GM23338 (cell line): ENCODE results near the gene RBL1. TPM values are rescaled to one million over a fixed set of nuclear protein-coding genes. Genes with fewer than 3 reads are reported as not detected.
"Not testable (repeated sequence)": the region's sequence is repeated elsewhere in the genome, so short reads cannot be mapped to it uniquely, and the experiment has no call there.

Source experiments
- ATAC-seq: fragments of 200-7000 bp; cut with Tn5 transposase; 3 replicates; pipeline ENCODE4 v1.9.1; 2020
- DNase-seq: peaks from one replicate; pipeline ENCODE4 v3.0.0-alpha.2; 2015; ENCODE audit warnings: low spot score
- H2AFZ ChIP-seq: fragments of 200-600 bp; sonication (generic); 2 replicates; pipeline ENCODE4 v1.8.0; 2016; ENCODE audit warnings: antibody characterized with exemption, mild to moderate bottlenecking, moderate library complexity
- H3F3A ChIP-seq: fragments of 200-600 bp; sonication (generic); replicated peaks from 2 replicates; pipeline ENCODE4 v1.8.0; 2017; ENCODE audit warnings: antibody characterized with exemption, mixed run types, low read depth
- H3K27ac ChIP-seq: fragments of 200-600 bp; sonication (generic); 2 replicates; pipeline ENCODE4 v1.6.1; 2016; ENCODE audit warnings: low read depth
- H3K27me3 ChIP-seq: fragments of 200-600 bp; sonication (generic); 2 replicates; pipeline ENCODE4 v1.8.0; 2016; ENCODE audit warnings: mild to moderate bottlenecking, mixed run types, moderate library complexity; ENCODE audit not compliant: insufficient read depth
- H3K36me3 ChIP-seq: fragments of 200-600 bp; sonication (generic); 2 replicates; pipeline ENCODE4 v1.8.0; 2016; ENCODE audit warnings: mild to moderate bottlenecking; ENCODE audit not compliant: insufficient read depth
- H3K4me1 ChIP-seq: fragments of 200-600 bp; sonication (generic); 2 replicates; pipeline ENCODE4 v1.8.0; 2016; ENCODE audit warnings: mild to moderate bottlenecking, moderate library complexity; ENCODE audit not compliant: insufficient read depth
- H3K4me2 ChIP-seq: fragments of 200-600 bp; sonication (generic); 2 replicates; pipeline ENCODE4 v1.7.1; 2017; ENCODE audit warnings: mixed run types
- H3K4me3 ChIP-seq: fragments of 200-600 bp; sonication (generic); 2 replicates; pipeline ENCODE4 v1.6.1; 2016; ENCODE audit warnings: mixed run types
- H3K79me2 ChIP-seq: fragments of 200-600 bp; sonication (generic); replicated peaks from 2 replicates; pipeline ENCODE4 v1.8.0; 2017; ENCODE audit warnings: mild to moderate bottlenecking; ENCODE audit not compliant: insufficient read depth
- H3K9me2 ChIP-seq: fragments of 200-600 bp; sonication (generic); 2 replicates; pipeline ENCODE4 v1.8.0; 2017; ENCODE audit not compliant: insufficient read depth
- H4K20me1 ChIP-seq: fragments of 200-600 bp; sonication (generic); replicated peaks from 2 replicates; pipeline ENCODE4 v1.8.0; 2017; ENCODE audit warnings: mild to moderate bottlenecking; ENCODE audit not compliant: insufficient read depth
- H3K27ac Mint-ChIP-seq: 2 replicates; pipeline ENCODE4 v1.8.0; 2020; ENCODE audit warnings: inconsistent platforms, mild to moderate bottlenecking, moderate library complexity, mixed read lengths
- H3K27me3 Mint-ChIP-seq: 3 replicates; pipeline ENCODE4 v1.8.0; 2022; ENCODE audit warnings: low read depth, mild to moderate bottlenecking, moderate library complexity, mixed read lengths, inconsistent platforms; ENCODE audit not compliant: insufficient read depth, poor library complexity
- H3K36me3 Mint-ChIP-seq: 3 replicates; pipeline ENCODE4 v1.8.0; 2021; ENCODE audit warnings: low read depth, mild to moderate bottlenecking, inconsistent platforms, moderate library complexity, mixed read lengths
- H3K4me1 Mint-ChIP-seq: 3 replicates; pipeline ENCODE4 v1.8.0; 2020; ENCODE audit warnings: mild to moderate bottlenecking, inconsistent platforms, mixed read lengths
- H3K4me3 Mint-ChIP-seq: 3 replicates; pipeline ENCODE4 v1.8.0; 2021; ENCODE audit warnings: moderate library complexity, mild to moderate bottlenecking, inconsistent platforms, mixed read lengths
- H3K9me3 Mint-ChIP-seq: 3 replicates; pipeline ENCODE4 v1.8.0; 2020; ENCODE audit warnings: moderate library complexity, mild to moderate bottlenecking, inconsistent platforms, mixed read lengths
- EZH2phosphoT487 ChIP-seq: fragments of 200-600 bp; sonication (generic); IDR thresholded peaks from one replicate; pipeline ENCODE4 v1.8.1; 2018; ENCODE audit warnings: antibody characterized with exemption; ENCODE audit not compliant: unreplicated experiment
- POLR2AphosphoS5 ChIP-seq: IDR thresholded peaks from 2 replicates; pipeline ENCODE4 v1.6.1; 2016; ENCODE audit warnings: antibody characterized with exemption, low read depth
- ZNF114 ChIP-seq: fragments of 250-450 bp; sonication (Bioruptor Pico); IDR thresholded peaks from 2 replicates; pipeline ENCODE4 v1.5.0; 2020; ENCODE audit warnings: mild to moderate bottlenecking, moderate library complexity
- ZNF331 ChIP-seq: fragments of 250-450 bp; sonication (Bioruptor Pico); IDR thresholded peaks from 2 replicates; pipeline ENCODE4 v1.5.0; 2020; ENCODE audit warnings: low read depth, mild to moderate bottlenecking, moderate library complexity
- polyA plus RNA-seq: library from polyadenylated mRNA; unstranded; fragments of >200 nt; fragmentation: Nextera tagmentation; extraction: Ambion mirVana; gene quantifications from 2 replicates; pipeline ENCODE4 v1.2.1, GENCODE V29; 2016
- total RNA-seq: library from RNA; depleted of rRNA; stranded (reverse); fragments of >200 nt; shearing (Covaris generic); gene quantifications from 2 replicates; pipeline ENCODE4 v1.2.3, GENCODE V29; 2014
- TF ChIP-seq, protein P1 (sequence below), 2 experiments: fragments of 200-600 bp in 1 of 2; sonication (generic) in 1 of 2; conservative IDR thresholded peaks; 2 replicates each; pipeline versions ENCODE4 v1.5.1 to v1.6.1; 2016 to 2017; ENCODE audit warnings: antibody characterized with exemption in 2 of 2, low read depth in 2 of 2, mild to moderate bottlenecking in 2 of 2, moderate library complexity in 1 of 2
- TF ChIP-seq, protein P2 (sequence below): IDR thresholded peaks from one replicate; pipeline ENCODE4 v1.6.1; 2018; ENCODE audit warnings: antibody characterized with exemption; ENCODE audit not compliant: unreplicated experiment

RBL1 gene
- total and polyA plus RNA-seq, 2 experiments from 2014 or later, result 6.4 to 12.6 TPM

- ATAC-seq, result no peak
These were observed 33.0 kb upstream of the RBL1 start for GRCh38 chr20:37128803-37129202.

DNA sequence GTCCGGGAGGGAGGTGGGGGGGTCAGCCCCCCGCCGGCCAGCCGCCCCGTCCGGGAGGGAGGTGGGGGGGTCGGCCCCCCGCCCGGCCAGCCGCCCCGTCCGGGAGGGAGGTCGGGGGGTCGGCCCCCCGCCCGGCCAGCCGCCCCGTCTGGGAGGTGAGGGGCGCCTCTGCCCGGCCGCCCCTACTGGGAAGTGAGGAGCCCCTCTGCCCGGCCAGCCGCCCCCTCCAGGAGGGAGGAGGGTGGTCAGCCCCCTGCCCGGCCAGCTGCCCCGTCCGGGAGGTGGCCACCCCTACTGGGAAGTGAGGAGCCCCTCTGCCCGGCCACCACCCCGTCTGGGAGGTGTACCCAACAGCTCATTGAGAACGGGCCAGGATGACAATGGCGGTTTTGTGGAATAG, 30.5 kb upstream of the RBL1 start:
- H3K27me3 Mint-ChIP-seq, result not testable (repeated sequence)

More at GRCh38 chr20:37128803-37129202, 33.0 kb upstream of the RBL1 start:
- Histone ChIP-seq H3K27ac (no peak overlapping the region), H3F3A (no peaks in the 10 kb centered on the region), H3K36me3 (no peaks in the 10 kb centered on the region), H3K79me2 (no peaks in the 10 kb centered on the region), H3K9me2 (no peaks in the 10 kb centered on the region), H2AFZ (no peak overlapping the region; the same call in 1 of the 2 replicates), H4K20me1 (no peaks in the 10 kb centered on the region), H3K4me2 (no peak overlapping the region), H3K4me3 (no peak overlapping the region), H3K4me1 (no peaks in the 10 kb centered on the region), H3K27me3 (no peaks in the 10 kb centered on the region)
- H3K4me1 Mint-ChIP-seq, result no peaks in the 10 kb centered on the region
- H3K36me3 Mint-ChIP-seq, result peaks cover 4% of the 10 kb centered on the region
- peaks cover 4% of the 10 kb centered on the region for H3K27me3 Mint-ChIP-seq
- H3K4me3 Mint-ChIP-seq, result no peak overlapping the region
- H3K27ac Mint-ChIP-seq, result no peak overlapping the region
- no peak for DNase-seq
- peaks cover 18% of the 10 kb centered on the region for H3K9me3 Mint-ChIP-seq
- no peak for TF ChIP-seq EZH2phosphoT487

DNA sequence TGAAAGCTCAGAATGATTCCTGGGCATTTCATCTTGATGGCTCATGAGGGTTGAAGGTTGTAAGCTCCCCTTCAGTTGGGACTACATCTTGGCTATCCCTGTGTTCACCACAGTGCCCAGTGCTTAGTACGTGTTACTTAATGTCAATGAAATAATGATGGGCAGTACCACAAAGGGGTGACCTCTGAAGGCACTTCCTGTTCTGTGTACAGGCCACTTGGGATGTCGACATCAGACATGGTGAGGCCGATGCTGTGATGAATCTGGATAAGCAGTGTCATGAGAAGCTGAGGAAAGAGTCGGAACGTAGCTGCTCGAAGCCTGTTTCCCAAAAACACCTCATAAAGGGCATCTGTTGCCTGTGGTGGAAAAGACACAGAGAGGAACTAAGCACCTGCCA, 27.6 kb upstream of the RBL1 start:
- TF ChIP-seq, protein P1, sequence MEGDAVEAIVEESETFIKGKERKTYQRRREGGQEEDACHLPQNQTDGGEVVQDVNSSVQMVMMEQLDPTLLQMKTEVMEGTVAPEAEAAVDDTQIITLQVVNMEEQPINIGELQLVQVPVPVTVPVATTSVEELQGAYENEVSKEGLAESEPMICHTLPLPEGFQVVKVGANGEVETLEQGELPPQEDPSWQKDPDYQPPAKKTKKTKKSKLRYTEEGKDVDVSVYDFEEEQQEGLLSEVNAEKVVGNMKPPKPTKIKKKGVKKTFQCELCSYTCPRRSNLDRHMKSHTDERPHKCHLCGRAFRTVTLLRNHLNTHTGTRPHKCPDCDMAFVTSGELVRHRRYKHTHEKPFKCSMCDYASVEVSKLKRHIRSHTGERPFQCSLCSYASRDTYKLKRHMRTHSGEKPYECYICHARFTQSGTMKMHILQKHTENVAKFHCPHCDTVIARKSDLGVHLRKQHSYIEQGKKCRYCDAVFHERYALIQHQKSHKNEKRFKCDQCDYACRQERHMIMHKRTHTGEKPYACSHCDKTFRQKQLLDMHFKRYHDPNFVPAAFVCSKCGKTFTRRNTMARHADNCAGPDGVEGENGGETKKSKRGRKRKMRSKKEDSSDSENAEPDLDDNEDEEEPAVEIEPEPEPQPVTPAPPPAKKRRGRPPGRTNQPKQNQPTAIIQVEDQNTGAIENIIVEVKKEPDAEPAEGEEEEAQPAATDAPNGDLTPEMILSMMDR (conservative IDR thresholded peaks at IDR 0.05; ENCODE audit: low read depth in 2 of 2), result no peak
- TF ChIP-seq ZNF114 (CRISPR knock-in tag) (no peak), ZNF331 (CRISPR knock-in tag) (no peak), POLR2AphosphoS5 (no peak)
- TF ChIP-seq, protein P2, sequence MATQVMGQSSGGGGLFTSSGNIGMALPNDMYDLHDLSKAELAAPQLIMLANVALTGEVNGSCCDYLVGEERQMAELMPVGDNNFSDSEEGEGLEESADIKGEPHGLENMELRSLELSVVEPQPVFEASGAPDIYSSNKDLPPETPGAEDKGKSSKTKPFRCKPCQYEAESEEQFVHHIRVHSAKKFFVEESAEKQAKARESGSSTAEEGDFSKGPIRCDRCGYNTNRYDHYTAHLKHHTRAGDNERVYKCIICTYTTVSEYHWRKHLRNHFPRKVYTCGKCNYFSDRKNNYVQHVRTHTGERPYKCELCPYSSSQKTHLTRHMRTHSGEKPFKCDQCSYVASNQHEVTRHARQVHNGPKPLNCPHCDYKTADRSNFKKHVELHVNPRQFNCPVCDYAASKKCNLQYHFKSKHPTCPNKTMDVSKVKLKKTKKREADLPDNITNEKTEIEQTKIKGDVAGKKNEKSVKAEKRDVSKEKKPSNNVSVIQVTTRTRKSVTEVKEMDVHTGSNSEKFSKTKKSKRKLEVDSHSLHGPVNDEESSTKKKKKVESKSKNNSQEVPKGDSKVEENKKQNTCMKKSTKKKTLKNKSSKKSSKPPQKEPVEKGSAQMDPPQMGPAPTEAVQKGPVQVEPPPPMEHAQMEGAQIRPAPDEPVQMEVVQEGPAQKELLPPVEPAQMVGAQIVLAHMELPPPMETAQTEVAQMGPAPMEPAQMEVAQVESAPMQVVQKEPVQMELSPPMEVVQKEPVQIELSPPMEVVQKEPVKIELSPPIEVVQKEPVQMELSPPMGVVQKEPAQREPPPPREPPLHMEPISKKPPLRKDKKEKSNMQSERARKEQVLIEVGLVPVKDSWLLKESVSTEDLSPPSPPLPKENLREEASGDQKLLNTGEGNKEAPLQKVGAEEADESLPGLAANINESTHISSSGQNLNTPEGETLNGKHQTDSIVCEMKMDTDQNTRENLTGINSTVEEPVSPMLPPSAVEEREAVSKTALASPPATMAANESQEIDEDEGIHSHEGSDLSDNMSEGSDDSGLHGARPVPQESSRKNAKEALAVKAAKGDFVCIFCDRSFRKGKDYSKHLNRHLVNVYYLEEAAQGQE, result no peak

More for the DNA sequence above, 30.5 kb upstream of the RBL1 start:
- H4K20me1 ChIP-seq, H3K9me2 ChIP-seq, H3K27ac Mint-ChIP-seq, ATAC-seq, H3K27ac ChIP-seq, H3K79me2 ChIP-seq, H3K4me3 ChIP-seq, H2AFZ ChIP-seq, H3K4me1 ChIP-seq, H3K36me3 Mint-ChIP-seq, H3K27me3 ChIP-seq, H3K36me3 ChIP-seq, H3K4me2 ChIP-seq, DNase-seq, H3K4me1 Mint-ChIP-seq, H3F3A ChIP-seq, H3K4me3 Mint-ChIP-seq: not testable (repeated sequence)
- H3K9me3 Mint-ChIP-seq, result peaks cover 21% of the 10 kb centered on the region

More for the DNA sequence above, 27.6 kb upstream of the RBL1 start:
- Histone ChIP-seq H3K9me2 (no peaks in the 10 kb centered on the region), H3K27ac (no peak overlapping the region), H4K20me1 (no peaks in the 10 kb centered on the region), H3K4me1 (no peaks in the 10 kb centered on the region), H3K4me3 (no peak overlapping the region), H3F3A (no peaks in the 10 kb centered on the region), H3K4me2 (no peak overlapping the region), H3K27me3 (no peaks in the 10 kb centered on the region), H3K36me3 (no peaks in the 10 kb centered on the region), H2AFZ (no peak overlapping the region), H3K79me2 (no peaks in the 10 kb centered on the region)
- Mint-ChIP-seq H3K27ac (no peak overlapping the region), H3K27me3 (peaks cover 4% of the 10 kb centered on the region), H3K9me3 (peaks cover 21% of the 10 kb centered on the region), H3K4me1 (no peaks in the 10 kb centered on the region), H3K36me3 (peaks cover 4% of the 10 kb centered on the region), H3K4me3 (no peak overlapping the region)
- DNase-seq (no peak), ATAC-seq (no peak)
